Gastrocnemius medialis (tissue), 4 donors: Measurements from ENCODE around the gene DIAPH3.

ENCODE experiments used
- POLR2A ChIP-seq, 2 donors: fragments of 450-650 bp; IDR thresholded peaks; one replicate each; pipeline ENCODE4 v1.6.1; 2017; ENCODE audit warnings: antibody characterized with exemption in 2 of 2, mild to moderate bottlenecking in 2 of 2, moderate library complexity in 2 of 2
- TF ChIP-seq, protein P1 (sequence below), 5 experiments: fragments of 450-650 bp in 3 of 5; fragments of 200-600 bp in 2 of 5; sonication (generic) in 2 of 5; IDR thresholded peaks in 4 of 5; conservative IDR thresholded peaks in 1 of 5; 1 replicate in 4 of 5; 2 replicates in 1 of 5; pipeline ENCODE4 v1.5.1; 2016 to 2019; ENCODE audit warnings: antibody characterized with exemption in 5 of 5, mild to moderate bottlenecking in 3 of 5, moderate library complexity in 3 of 5

DNA sequence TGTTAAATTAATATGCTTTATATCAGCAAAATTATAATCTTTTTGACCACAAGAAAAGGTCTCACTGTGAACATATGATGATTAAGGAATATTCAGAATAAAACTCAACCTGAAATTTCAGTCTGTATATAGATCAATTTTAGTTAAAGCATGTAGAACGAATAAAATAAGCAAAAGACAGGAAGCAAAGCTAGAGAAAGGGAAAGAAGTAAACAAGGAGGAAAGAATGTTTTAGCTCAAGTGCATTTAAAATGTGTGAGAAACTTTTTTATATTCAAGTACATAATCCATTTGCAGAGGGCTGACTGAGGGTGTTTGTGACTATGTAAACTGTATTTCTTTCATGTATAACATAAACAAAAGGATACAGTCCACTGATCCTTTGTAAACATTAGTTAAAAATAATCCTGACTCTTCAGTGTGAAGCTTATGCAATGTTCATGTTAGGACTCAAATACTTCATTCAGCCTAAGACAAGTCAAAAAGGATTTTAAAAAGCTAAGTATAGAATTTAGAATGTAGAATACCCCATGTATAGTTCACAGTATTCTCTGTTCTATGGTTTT is 472.1 kb downstream of the DIAPH3 start:
- TF ChIP-seq, protein P1, sequence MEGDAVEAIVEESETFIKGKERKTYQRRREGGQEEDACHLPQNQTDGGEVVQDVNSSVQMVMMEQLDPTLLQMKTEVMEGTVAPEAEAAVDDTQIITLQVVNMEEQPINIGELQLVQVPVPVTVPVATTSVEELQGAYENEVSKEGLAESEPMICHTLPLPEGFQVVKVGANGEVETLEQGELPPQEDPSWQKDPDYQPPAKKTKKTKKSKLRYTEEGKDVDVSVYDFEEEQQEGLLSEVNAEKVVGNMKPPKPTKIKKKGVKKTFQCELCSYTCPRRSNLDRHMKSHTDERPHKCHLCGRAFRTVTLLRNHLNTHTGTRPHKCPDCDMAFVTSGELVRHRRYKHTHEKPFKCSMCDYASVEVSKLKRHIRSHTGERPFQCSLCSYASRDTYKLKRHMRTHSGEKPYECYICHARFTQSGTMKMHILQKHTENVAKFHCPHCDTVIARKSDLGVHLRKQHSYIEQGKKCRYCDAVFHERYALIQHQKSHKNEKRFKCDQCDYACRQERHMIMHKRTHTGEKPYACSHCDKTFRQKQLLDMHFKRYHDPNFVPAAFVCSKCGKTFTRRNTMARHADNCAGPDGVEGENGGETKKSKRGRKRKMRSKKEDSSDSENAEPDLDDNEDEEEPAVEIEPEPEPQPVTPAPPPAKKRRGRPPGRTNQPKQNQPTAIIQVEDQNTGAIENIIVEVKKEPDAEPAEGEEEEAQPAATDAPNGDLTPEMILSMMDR (IDR thresholded peaks at IDR 0.05 in 4 of 5, conservative IDR thresholded peaks at IDR 0.05 in 1 of 5) = no peak
- TF ChIP-seq POLR2A (IDR thresholded peaks at IDR 0.05) = no peak
